ENCODE data around the gene ANKMY2. TPM values are rescaled to one million over a fixed set of nuclear protein-coding genes. Genes with fewer than 3 reads are reported as not detected.

ANKMY2 gene
- total RNA-seq, 2 donors from 2014 or later: 37.7 to 73.4 TPM

DNA sequence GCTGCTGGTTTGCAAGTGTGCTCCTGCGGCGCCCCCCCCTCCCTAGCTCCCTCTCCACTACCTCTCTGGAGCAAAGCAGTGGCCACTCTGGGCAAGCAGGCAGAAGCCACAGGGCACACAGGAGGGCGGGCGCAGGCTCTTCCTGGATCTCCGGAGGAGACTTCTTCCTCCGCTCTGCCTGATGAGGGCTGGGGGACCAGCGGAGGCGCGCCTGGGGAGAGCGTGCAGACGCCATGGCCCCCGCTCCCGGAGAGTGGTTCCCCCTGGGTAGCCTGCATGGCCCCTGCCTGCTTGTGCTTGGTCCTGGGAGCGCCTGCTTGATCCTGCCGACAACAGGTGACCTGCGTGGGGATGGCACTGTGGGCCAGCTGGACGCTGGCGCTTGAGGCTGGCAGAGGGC lies 29.0 kb downstream of the ANKMY2 start:
- H3K4me1 ChIP-seq (ENCODE audit: control insufficient read depth, insufficient read depth, low read length): no peaks in the 10 kb centered on the region
- H3K27ac ChIP-seq (ENCODE audit: low read depth, low read length): no peak overlapping the region
- Mint-ChIP-seq H3K27ac (no peak overlapping the region), H3K27me3 (ENCODE audit: insufficient read depth) (no peaks in the 10 kb centered on the region), H3K9me3 (no peaks in the 10 kb centered on the region), H3K4me1 (peaks cover 8% of the 10 kb centered on the region), H3K36me3 (ENCODE audit: low read depth) (peaks cover 64% of the 10 kb centered on the region), H3K4me3 (no peak overlapping the region)
- H3K27me3 ChIP-seq (ENCODE audit: control insufficient read depth, insufficient read depth, low read length, poor library complexity, severe bottlenecking): no peaks in the 10 kb centered on the region
- H3K4me3 ChIP-seq (ENCODE audit: low read length): no peak overlapping the region
- peak; percentile 78 for DNase-seq
- TF ChIP-seq, protein P1, sequence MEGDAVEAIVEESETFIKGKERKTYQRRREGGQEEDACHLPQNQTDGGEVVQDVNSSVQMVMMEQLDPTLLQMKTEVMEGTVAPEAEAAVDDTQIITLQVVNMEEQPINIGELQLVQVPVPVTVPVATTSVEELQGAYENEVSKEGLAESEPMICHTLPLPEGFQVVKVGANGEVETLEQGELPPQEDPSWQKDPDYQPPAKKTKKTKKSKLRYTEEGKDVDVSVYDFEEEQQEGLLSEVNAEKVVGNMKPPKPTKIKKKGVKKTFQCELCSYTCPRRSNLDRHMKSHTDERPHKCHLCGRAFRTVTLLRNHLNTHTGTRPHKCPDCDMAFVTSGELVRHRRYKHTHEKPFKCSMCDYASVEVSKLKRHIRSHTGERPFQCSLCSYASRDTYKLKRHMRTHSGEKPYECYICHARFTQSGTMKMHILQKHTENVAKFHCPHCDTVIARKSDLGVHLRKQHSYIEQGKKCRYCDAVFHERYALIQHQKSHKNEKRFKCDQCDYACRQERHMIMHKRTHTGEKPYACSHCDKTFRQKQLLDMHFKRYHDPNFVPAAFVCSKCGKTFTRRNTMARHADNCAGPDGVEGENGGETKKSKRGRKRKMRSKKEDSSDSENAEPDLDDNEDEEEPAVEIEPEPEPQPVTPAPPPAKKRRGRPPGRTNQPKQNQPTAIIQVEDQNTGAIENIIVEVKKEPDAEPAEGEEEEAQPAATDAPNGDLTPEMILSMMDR (conservative IDR thresholded peaks at IDR 0.05): no peak
- peaks cover 68% of the 10 kb centered on the region for H3K36me3 ChIP-seq (ENCODE audit: control insufficient read depth, insufficient read depth, low read length)
- no peaks in the 10 kb centered on the region for H3K9me3 ChIP-seq (ENCODE audit: control insufficient read depth, low read length)
- 87 to 89% methylated on average over 10 to 17 of the region's 18 CpGs for WGBS, 2 experiments (ENCODE audit: insufficient coverage in 1 of 2, insufficient read length in 1 of 2)
- no peak overlapping the region for H3K9ac ChIP-seq (ENCODE audit: extremely low read depth, low read length, poor library complexity, severe bottlenecking)

DNA sequence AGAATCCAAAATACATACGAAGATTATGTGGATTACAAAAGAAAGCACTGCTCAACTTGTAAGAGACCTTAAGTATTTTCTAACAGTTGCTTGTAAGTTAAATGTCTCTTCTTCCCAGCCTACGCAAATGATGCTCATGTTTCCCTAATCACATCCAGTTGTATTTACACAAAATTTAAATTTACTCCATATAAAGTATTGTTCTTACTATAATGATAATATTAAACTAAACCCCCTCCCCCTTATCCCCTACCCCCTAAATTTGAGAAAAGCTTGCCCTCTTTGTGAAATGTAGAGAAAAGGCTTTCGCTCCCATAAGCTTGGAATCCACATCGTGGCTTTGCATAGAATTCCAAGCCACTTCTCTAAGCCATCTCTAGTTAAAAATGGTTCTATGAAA lies 29.4 kb downstream of the ANKMY2 start:
- Histone ChIP-seq H3K27ac (ENCODE audit: low read depth, low read length) (no peak overlapping the region), H3K9me3 (ENCODE audit: control insufficient read depth, low read length) (no peaks in the 10 kb centered on the region), H3K27me3 (ENCODE audit: control insufficient read depth, insufficient read depth, low read length, poor library complexity, severe bottlenecking) (no peaks in the 10 kb centered on the region), H3K9ac (ENCODE audit: extremely low read depth, low read length, poor library complexity, severe bottlenecking) (no peak overlapping the region), H3K4me3 (ENCODE audit: low read length) (no peak overlapping the region), H3K36me3 (ENCODE audit: control insufficient read depth, insufficient read depth, low read length) (peaks cover 67% of the 10 kb centered on the region), H3K4me1 (ENCODE audit: control insufficient read depth, insufficient read depth, low read length) (no peaks in the 10 kb centered on the region)
- no peak overlapping the region for H3K4me3 Mint-ChIP-seq
- H3K27ac Mint-ChIP-seq: no peak overlapping the region
- peaks cover 65% of the 10 kb centered on the region for H3K36me3 Mint-ChIP-seq (ENCODE audit: low read depth)
- TF ChIP-seq, protein P1 (conservative IDR thresholded peaks at IDR 0.05): no peak
- no peaks in the 10 kb centered on the region for H3K27me3 Mint-ChIP-seq (ENCODE audit: insufficient read depth)
- H3K4me1 Mint-ChIP-seq: peaks cover 8% of the 10 kb centered on the region
- H3K9me3 Mint-ChIP-seq: no peaks in the 10 kb centered on the region
- no peak for DNase-seq
- 67 to 69% methylated on average over 3 to 4 of the region's 4 CpGs for WGBS, 2 experiments (ENCODE audit: insufficient coverage in 1 of 2, insufficient read length in 1 of 2)

DNA sequence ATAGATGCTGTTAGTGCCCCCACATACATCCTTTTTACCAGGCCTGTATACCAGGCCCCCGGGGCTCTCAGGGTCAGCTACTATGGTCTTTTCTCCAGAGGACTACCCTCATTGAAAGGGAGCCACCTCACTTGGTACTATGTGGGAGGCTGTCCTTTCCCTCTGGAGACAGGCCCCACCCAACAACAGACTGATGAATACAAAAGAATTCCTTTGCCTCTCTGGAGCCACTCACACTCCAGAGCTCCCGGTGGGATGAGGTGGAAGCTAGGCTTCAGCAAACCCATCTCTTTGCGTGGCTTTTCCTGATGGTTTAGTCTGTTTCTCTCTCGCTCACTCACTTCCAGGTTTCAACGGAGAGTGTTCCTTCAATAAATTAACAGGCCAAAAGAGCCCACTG lies 30.3 kb downstream of the ANKMY2 start:
- Mint-ChIP-seq H3K27ac (no peak overlapping the region), H3K36me3 (ENCODE audit: low read depth) (peaks cover 67% of the 10 kb centered on the region), H3K9me3 (no peaks in the 10 kb centered on the region), H3K27me3 (ENCODE audit: insufficient read depth) (no peaks in the 10 kb centered on the region), H3K4me1 (peaks cover 12% of the 10 kb centered on the region), H3K4me3 (no peak overlapping the region)
- no peaks in the 10 kb centered on the region for H3K27me3 ChIP-seq (ENCODE audit: control insufficient read depth, insufficient read depth, low read length, poor library complexity, severe bottlenecking)
- peak; percentile 65 for DNase-seq
- no peak overlapping the region for H3K4me3 ChIP-seq (ENCODE audit: low read length)
- 83 to 100% methylated on average over 1 to 5 of the region's 5 CpGs for WGBS, 2 experiments (ENCODE audit: insufficient coverage in 1 of 2, insufficient read length in 1 of 2)
- H3K4me1 ChIP-seq (ENCODE audit: control insufficient read depth, insufficient read depth, low read length): no peaks in the 10 kb centered on the region
- TF ChIP-seq, protein P1 (conservative IDR thresholded peaks at IDR 0.05): no peak
- H3K36me3 ChIP-seq (ENCODE audit: control insufficient read depth, insufficient read depth, low read length): peaks cover 66% of the 10 kb centered on the region
- no peak overlapping the region for H3K27ac ChIP-seq (ENCODE audit: low read depth, low read length)
- no peaks in the 10 kb centered on the region for H3K9me3 ChIP-seq (ENCODE audit: control insufficient read depth, low read length)
- H3K9ac ChIP-seq (ENCODE audit: extremely low read depth, low read length, poor library complexity, severe bottlenecking): no peak overlapping the region

Measured in endodermal cell (in vitro differentiated cells).